ENCODE measurements around the gene CLEC16A.

Gene CLEC16A
- long read RNA-seq, transcript CLEC16A-202 (21 exons, 3,365 nt) = major isoform, 7 of 92 reads
- long read RNA-seq, partial matches to known transcripts = 58 of 92 reads
- long read RNA-seq, other reads (novel, unspliced or antisense) = 27 of 92 reads

DNA sequence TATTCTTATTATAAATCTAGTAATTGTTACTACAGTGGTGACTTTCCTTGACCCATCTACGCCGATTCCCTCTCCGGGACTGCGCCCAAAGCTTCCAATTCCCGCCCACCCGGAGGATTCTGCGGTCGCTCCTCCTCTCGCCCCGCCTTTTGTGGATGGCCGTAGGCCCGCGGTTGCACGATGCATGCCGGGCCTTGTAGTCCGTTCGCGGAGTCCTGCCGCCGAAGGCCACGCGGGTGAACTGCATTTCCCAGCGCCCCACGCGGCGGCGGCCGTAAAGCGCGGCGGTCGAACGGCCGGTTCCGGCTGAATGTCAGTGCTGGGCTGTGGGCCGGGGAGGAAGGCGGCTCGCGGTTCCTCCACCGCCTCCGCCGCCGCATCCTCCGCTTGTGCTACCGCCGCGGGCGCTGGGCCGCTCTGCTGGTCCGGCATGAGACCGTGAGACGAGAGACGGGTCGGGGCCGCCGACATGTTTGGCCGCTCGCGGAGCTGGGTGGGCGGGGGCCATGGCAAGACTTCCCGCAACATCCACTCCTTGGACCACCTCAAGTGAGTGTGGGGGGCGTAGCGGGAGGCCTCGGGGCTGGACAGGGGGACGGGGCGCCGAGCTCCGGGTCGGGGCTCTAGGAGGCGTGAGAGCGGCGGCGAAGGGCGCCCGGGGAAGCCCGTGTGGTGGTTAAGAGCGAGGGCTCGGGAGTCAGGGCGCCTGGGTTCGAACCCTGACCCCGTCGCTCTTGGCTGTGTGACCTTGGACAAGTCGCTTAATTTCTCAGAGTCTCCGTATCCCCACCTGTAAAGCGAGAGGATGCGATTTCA, at the start of gene CLEC16A:
Gene CLEC16A (plus strand): TSS at position 316 of the 816 bp plus-strand sequence. CDS start 154 bp downstream, at position 470.
- Histone ChIP-seq H3K27ac (replicated peaks) (peak within 1 kb of the TSS; percentile 74), H3K4me3 (replicated peaks; ENCODE audit: insufficient read depth, low read length) (peak within 1 kb of the TSS; percentile 94), H3K27me3 (ENCODE audit: insufficient read depth, poor library complexity, severe bottlenecking) (no peaks in the 10 kb centered on the region)
- DNase-seq (ENCODE audit: low read depth in 1 of 2, low spot score in 1 of 2) = peak; percentile 93 to 97
- TF ChIP-seq SPI1 (IDR thresholded peaks at IDR 0.05; ENCODE audit: borderline replicate concordance, low read depth) (no peak; the same call in 1 of the 2 replicates), GABPA (IDR thresholded peaks at IDR 0.05; ENCODE audit: low read depth) (peak; percentile 56; the same call in 1 of the 2 replicates), REST (IDR thresholded peaks at IDR 0.05; ENCODE audit: insufficient replicate concordance, low read depth) (no peak), POLR2AphosphoS5 (IDR thresholded peaks at IDR 0.05; ENCODE audit: low read depth) (peak; percentile 41; the same call in 1 of the 2 replicates)

- H3K27me3 ChIP-seq (ENCODE audit: insufficient read depth, poor library complexity, severe bottlenecking) = no peaks in the 10 kb centered on the region
- no peak overlapping the region for H3K4me3 ChIP-seq (replicated peaks; ENCODE audit: insufficient read depth, low read length)
- TF ChIP-seq POLR2AphosphoS5 (IDR thresholded peaks at IDR 0.05; ENCODE audit: low read depth) (no peak), CTCF (IDR thresholded peaks at IDR 0.05; ENCODE audit: insufficient read depth, low read length) (no peak), REST (IDR thresholded peaks at IDR 0.05; ENCODE audit: insufficient replicate concordance, low read depth) (peak; percentile 97)
- no peak overlapping the region for H3K27ac ChIP-seq (replicated peaks)
- DNase-seq (ENCODE audit: low read depth in 1 of 2, low spot score in 1 of 2) = peak in 1 of 2 experiments; percentile 21
These were observed 49.1 kb upstream of the CLEC16A start for GRCh38 chr16:10895053-10895946.

DNA sequence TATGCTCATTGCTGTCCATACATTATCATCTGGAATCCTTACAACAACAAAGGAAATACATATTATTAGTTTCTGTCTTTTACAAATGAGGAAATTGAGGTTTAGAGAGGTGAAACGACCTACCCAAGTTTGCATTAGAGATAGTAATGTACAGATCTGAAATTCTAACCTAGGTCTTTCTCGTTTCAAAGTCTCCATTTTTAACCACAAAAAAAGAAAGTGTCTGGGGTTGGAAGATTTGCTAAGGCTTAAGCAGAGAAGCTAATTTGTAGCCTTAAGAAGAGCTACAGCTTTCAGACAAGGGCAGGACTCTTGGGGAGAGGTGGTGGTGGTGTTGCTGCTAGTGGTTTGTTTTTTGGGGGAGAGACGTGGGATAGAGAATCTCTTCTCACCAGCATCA, 48.2 kb upstream of the CLEC16A start:
- H3K27me3 ChIP-seq (ENCODE audit: insufficient read depth, poor library complexity, severe bottlenecking) = no peaks in the 10 kb centered on the region
- no peak overlapping the region for H3K4me3 ChIP-seq (replicated peaks; ENCODE audit: insufficient read depth, low read length)
- TF ChIP-seq GABPA (IDR thresholded peaks at IDR 0.05; ENCODE audit: low read depth) (no peak), POLR2AphosphoS5 (IDR thresholded peaks at IDR 0.05; ENCODE audit: low read depth) (no peak), CTCF (IDR thresholded peaks at IDR 0.05; ENCODE audit: insufficient read depth, low read length) (no peak), SPI1 (IDR thresholded peaks at IDR 0.05; ENCODE audit: borderline replicate concordance, low read depth) (no peak), REST (IDR thresholded peaks at IDR 0.05; ENCODE audit: insufficient replicate concordance, low read depth) (no peak)
- no peak overlapping the region for H3K27ac ChIP-seq (replicated peaks)
- DNase-seq (ENCODE audit: low read depth in 1 of 2, low spot score in 1 of 2) = no peak

Measured in HL-60 (cell line).